GM12878 (cell line): Measurements from ENCODE around the gene TRPV3.

Experiments used
- CHD4 ChIP-seq: fragments of 200-600 bp; sonication (generic); IDR thresholded peaks from 2 replicates; pipeline ENCODE4 v1.6.1; 2016; ENCODE audit warnings: mild to moderate bottlenecking
- EP300 ChIP-seq, 2 experiments: fragments of 150-350 bp in 1 of 2; IDR thresholded peaks; 2 replicates each; pipeline ENCODE4 v1.6.1; 2011 to 2012; ENCODE audit warnings: low read depth in 2 of 2, low read length in 2 of 2, borderline replicate concordance in 1 of 2, improper control_type of control experiment in 1 of 2, inconsistent platforms in 1 of 2; ENCODE audit not compliant: control insufficient read depth in 1 of 2
- JUND ChIP-seq: IDR thresholded peaks from 2 replicates; pipeline ENCODE4 v1.6.1; 2012; ENCODE audit warnings: low read depth, mild to moderate bottlenecking, low read length, improper control_type of control experiment, moderate library complexity
- POLR2A ChIP-seq: IDR thresholded peaks from 2 replicates; pipeline ENCODE4 v1.6.1; 2011; ENCODE audit warnings: low read depth, mild to moderate bottlenecking, low read length
- POLR2AphosphoS5 ChIP-seq: IDR thresholded peaks from 2 replicates; pipeline ENCODE4 v1.6.1; 2011; ENCODE audit warnings: mild to moderate bottlenecking, low read length, inconsistent platforms
- SUZ12 ChIP-seq: fragments of 200-600 bp; sonication (generic); IDR thresholded peaks from one replicate; pipeline ENCODE4 v1.6.1; 2018; ENCODE audit warnings: antibody characterized with exemption, mild to moderate bottlenecking; ENCODE audit not compliant: unreplicated experiment
- TARDBP ChIP-seq: IDR thresholded peaks from 2 replicates; pipeline ENCODE4 v1.6.1; 2016; ENCODE audit warnings: borderline replicate concordance
- YY1 ChIP-seq: IDR thresholded peaks from 2 replicates; pipeline ENCODE4 v1.6.1; 2011; ENCODE audit warnings: low read depth, mild to moderate bottlenecking, low read length
- ZZZ3 ChIP-seq: IDR thresholded peaks from 2 replicates; pipeline ENCODE4 v1.6.1; 2011; ENCODE audit warnings: low read depth; ENCODE audit not compliant: control insufficient read depth, insufficient read length
- TF ChIP-seq, protein P1 (sequence below): IDR thresholded peaks from 2 replicates; pipeline ENCODE4 v1.6.1; 2012; ENCODE audit warnings: low read depth, low read length, improper control_type of control experiment
- TF ChIP-seq, protein P2 (sequence below), 3 experiments: IDR thresholded peaks in 2 of 3; conservative IDR thresholded peaks in 1 of 3; 2 replicates each; pipeline ENCODE4 v1.5.1; 2011; ENCODE audit warnings: low read depth in 3 of 3, low read length in 3 of 3, mild to moderate bottlenecking in 3 of 3, control low read depth in 2 of 3, moderate library complexity in 2 of 3, inconsistent platforms in 1 of 3, mixed read lengths in 1 of 3; ENCODE audit not compliant: control insufficient read depth in 2 of 3, insufficient read depth in 1 of 3; ENCODE audit errors: extremely low read depth in 1 of 3

DNA sequence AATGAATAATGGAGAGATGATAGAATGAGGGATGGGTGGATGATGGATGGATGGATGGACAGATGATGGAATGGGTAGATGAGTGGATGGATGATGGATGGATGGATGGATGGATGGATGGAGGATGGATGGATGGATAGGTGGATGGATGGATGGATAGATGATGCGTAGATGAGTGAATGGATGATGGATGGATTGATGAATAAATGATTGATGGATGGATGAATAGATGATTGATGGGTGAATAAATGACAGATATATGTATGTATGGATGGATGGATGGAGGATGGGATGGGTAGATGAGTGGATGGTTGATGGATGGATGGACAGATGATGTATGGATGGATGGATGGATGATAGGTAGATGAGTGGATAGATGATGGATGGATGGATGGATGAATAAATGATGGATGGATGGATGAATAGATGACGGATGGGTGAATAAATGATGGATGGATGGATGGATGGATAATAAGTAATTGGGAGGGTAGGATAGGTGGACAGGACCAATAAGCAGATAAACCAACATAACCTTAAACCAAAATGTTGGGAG lies 7.9 kb downstream of the TRPV3 start:
- TF ChIP-seq ZZZ3 (no peak), TARDBP (no peak), SUZ12 (no peak), POLR2A (no peak), EP300 (IDR thresholded peaks at IDR 0.05; ENCODE audit: borderline replicate concordance in 1 of 2, control insufficient read depth in 1 of 2, low read depth in 2 of 2, low read length in 2 of 2) (no peak), JUND (no peak), POLR2AphosphoS5 (no peak), YY1 (no peak), CHD4 (no peak)
- TF ChIP-seq, protein P1, sequence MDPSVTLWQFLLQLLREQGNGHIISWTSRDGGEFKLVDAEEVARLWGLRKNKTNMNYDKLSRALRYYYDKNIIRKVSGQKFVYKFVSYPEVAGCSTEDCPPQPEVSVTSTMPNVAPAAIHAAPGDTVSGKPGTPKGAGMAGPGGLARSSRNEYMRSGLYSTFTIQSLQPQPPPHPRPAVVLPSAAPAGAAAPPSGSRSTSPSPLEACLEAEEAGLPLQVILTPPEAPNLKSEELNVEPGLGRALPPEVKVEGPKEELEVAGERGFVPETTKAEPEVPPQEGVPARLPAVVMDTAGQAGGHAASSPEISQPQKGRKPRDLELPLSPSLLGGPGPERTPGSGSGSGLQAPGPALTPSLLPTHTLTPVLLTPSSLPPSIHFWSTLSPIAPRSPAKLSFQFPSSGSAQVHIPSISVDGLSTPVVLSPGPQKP = no peak
- TF ChIP-seq, protein P2, sequence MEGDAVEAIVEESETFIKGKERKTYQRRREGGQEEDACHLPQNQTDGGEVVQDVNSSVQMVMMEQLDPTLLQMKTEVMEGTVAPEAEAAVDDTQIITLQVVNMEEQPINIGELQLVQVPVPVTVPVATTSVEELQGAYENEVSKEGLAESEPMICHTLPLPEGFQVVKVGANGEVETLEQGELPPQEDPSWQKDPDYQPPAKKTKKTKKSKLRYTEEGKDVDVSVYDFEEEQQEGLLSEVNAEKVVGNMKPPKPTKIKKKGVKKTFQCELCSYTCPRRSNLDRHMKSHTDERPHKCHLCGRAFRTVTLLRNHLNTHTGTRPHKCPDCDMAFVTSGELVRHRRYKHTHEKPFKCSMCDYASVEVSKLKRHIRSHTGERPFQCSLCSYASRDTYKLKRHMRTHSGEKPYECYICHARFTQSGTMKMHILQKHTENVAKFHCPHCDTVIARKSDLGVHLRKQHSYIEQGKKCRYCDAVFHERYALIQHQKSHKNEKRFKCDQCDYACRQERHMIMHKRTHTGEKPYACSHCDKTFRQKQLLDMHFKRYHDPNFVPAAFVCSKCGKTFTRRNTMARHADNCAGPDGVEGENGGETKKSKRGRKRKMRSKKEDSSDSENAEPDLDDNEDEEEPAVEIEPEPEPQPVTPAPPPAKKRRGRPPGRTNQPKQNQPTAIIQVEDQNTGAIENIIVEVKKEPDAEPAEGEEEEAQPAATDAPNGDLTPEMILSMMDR (IDR thresholded peaks at IDR 0.05 in 2 of 3, conservative IDR thresholded peaks at IDR 0.05 in 1 of 3; ENCODE audit: control insufficient read depth in 2 of 3, extremely low read depth in 1 of 3, insufficient read depth in 1 of 3, low read depth in 3 of 3, low read length in 3 of 3) = no peak
